PC-9 (cell line): Measurements from ENCODE around the gene MARS1. TPM values are rescaled to one million over a fixed set of nuclear protein-coding genes. Genes with fewer than 3 reads are reported as not detected.

Source experiments
- BruUV-seq: library from RNA; stranded (reverse); fragments of 400-500 nt; replicated peaks from 2 replicates; lab custom pipeline; 2021; lab: Mats Ljungman, UMichigan
- CTCF ChIA-PET: fragments of 300-600 bp; sonication (Branson Sonifier 250); formaldehyde crosslinking; loops from one replicate; lab custom pipeline; 2022; ENCODE audit warnings: antibody characterized with exemption; lab: Charles Lee
- POLR2A ChIA-PET: fragments of 300-600 bp; sonication (Branson Sonifier 250); formaldehyde crosslinking; loops from one replicate; lab custom pipeline; 2022; ENCODE audit warnings: antibody characterized with exemption; ENCODE audit not compliant: unreplicated experiment; lab: Charles Lee
- DNase-seq, 2 experiments: peaks; one replicate each; pipeline versions ENCODE4 v3.0.0 to v3.0.0-alpha.2; 2015 to 2022; ENCODE audit warnings: mixed read lengths in 1 of 2
- H2AFZ ChIP-seq: fragments of 200-600 bp; sonication (generic); 2 replicates; pipeline ENCODE4 v1.8.1; 2017; ENCODE audit warnings: antibody characterized with exemption
- H3F3A ChIP-seq: fragments of 200-600 bp; sonication (generic); 2 replicates; pipeline ENCODE4 v1.8.1; 2017; ENCODE audit warnings: antibody characterized with exemption, mild to moderate bottlenecking, low read depth; ENCODE audit not compliant: insufficient read depth
- H3K27ac ChIP-seq: fragments of 200-600 bp; sonication (generic); 2 replicates; pipeline ENCODE4 v1.6.1; 2016; ENCODE audit warnings: mixed run types
- H3K27me3 ChIP-seq: fragments of 200-600 bp; sonication (generic); 2 replicates; pipeline ENCODE4 v1.6.1; 2016; ENCODE audit warnings: low read depth, mixed run types; ENCODE audit not compliant: insufficient read depth
- H3K36me3 ChIP-seq: fragments of 200-600 bp; sonication (generic); 2 replicates; pipeline ENCODE4 v1.6.1; 2016; ENCODE audit warnings: low read depth, mixed run types
- H3K4me1 ChIP-seq: fragments of 200-600 bp; sonication (generic); replicated peaks from 2 replicates; pipeline ENCODE4 v1.6.1; 2016; ENCODE audit warnings: mixed run types; ENCODE audit not compliant: insufficient read depth
- H3K4me2 ChIP-seq: fragments of 200-600 bp; sonication (generic); 2 replicates; pipeline ENCODE4 v1.6.1; 2017; ENCODE audit warnings: mixed run types
- H3K4me3 ChIP-seq: fragments of 200-600 bp; sonication (generic); 2 replicates; pipeline ENCODE4 v1.6.1; 2016; ENCODE audit warnings: mixed run types
- H3K79me2 ChIP-seq: fragments of 200-600 bp; sonication (generic); 2 replicates; pipeline ENCODE4 v1.6.1; 2017; ENCODE audit warnings: low read depth, mixed run types
- H3K9me2 ChIP-seq: fragments of 200-600 bp; sonication (generic); 2 replicates; pipeline ENCODE4 v1.8.1; 2017; ENCODE audit warnings: mild to moderate bottlenecking; ENCODE audit not compliant: insufficient read depth
- H3K9me3 ChIP-seq: fragments of 200-600 bp; sonication (generic); 2 replicates; pipeline ENCODE4 v1.8.1; 2016; ENCODE audit warnings: low read depth; ENCODE audit not compliant: insufficient read depth
- H4K20me1 ChIP-seq: fragments of 200-600 bp; sonication (generic); 2 replicates; pipeline ENCODE4 v1.8.1; 2017; ENCODE audit not compliant: insufficient read depth
- EZH2 ChIP-seq: fragments of 200-600 bp; sonication (generic); IDR thresholded peaks from 2 replicates; pipeline ENCODE4 v1.8.0; 2017; ENCODE audit warnings: antibody characterized with exemption, low read depth
- intact Hi-C: fragments of 100-400 bp; cut with micrococcal nuclease; formaldehyde crosslinking; loops from one replicate; pipeline ENCODE4 v1.10.0; 2022; ENCODE audit not compliant: unreplicated experiment
- total RNA-seq: library from RNA; stranded (reverse); gene quantifications from 2 replicates; pipeline ENCODE4 v1.2.3, GENCODE V29; 2021
- TF ChIP-seq, protein P1 (sequence below): fragments of 200-600 bp; sonication (generic); conservative IDR thresholded peaks from 2 replicates; pipeline ENCODE4 v1.6.1; 2017; ENCODE audit warnings: mixed run types, antibody characterized with exemption, mild to moderate bottlenecking, moderate library complexity

Gene MARS1
- total RNA-seq, 1 experiment from 2014 or later, result 307 TPM

DNA sequence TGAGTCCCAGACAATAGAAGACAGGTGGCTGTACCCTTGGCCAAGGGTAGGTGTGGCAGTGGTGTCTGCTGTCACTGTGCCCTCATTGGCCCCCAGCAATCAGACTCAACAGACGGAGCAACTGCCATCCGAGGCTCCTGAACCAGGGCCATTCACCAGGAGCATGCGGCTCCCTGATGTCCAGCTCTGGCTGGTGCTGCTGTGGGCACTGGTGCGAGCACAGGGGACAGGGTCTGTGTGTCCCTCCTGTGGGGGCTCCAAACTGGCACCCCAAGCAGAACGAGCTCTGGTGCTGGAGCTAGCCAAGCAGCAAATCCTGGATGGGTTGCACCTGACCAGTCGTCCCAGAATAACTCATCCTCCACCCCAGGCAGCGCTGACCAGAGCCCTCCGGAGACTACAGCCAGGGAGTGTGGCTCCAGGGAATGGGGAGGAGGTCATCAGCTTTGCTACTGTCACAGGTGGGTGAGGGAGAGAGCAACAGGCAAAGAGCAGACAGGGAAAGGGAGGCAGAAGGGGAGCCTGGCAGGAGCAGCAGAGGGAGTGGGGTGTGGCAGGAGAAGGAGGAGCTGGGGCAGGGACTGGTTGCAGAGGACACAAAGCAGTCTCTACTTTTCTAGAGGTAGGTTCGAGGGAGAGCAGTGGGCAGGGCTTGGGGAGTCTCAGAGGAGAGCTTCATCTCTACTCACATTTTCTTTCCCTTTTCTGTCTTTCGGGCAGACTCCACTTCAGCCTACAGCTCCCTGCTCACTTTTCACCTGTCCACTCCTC is 32.3 kb upstream of the MARS1 start:
- H3K27me3 ChIP-seq, result peaks cover 6% of the 10 kb centered on the region; the same call in 1 of the 2 replicates
- H3K4me3 ChIP-seq, result no peak overlapping the region; the same call in 1 of the 2 replicates
- POLR2A ChIA-PET, result interaction anchor here (0.5 to 0.6 kb wide), 2 partner anchors 10 to 611 kb away, joined by 4 to 22 read pairs; no protein-coding TSS in a partner anchor
- H3K36me3 ChIP-seq, result no peaks in the 10 kb centered on the region
- H3K4me1 ChIP-seq, result peaks cover 43% of the 10 kb centered on the region
- intact Hi-C loops, result loop anchor here (10.0 kb wide), 1 partner anchor 449 kb away; no protein-coding TSS in a partner anchor
- no TSS peak for BruUV-seq
- H3K27ac ChIP-seq, result no peak overlapping the region
- CTCF ChIA-PET, result interaction anchor here (0.6 to 1.1 kb wide), 4 partner anchors 10 to 281 kb away, joined by 4 to 8 read pairs (median 4); no protein-coding TSS in a partner anchor
- H4K20me1 ChIP-seq, result no peaks in the 10 kb centered on the region
- no peaks in the 10 kb centered on the region for H3F3A ChIP-seq
- no peaks in the 10 kb centered on the region for H3K9me3 ChIP-seq
- TF ChIP-seq, protein P1, sequence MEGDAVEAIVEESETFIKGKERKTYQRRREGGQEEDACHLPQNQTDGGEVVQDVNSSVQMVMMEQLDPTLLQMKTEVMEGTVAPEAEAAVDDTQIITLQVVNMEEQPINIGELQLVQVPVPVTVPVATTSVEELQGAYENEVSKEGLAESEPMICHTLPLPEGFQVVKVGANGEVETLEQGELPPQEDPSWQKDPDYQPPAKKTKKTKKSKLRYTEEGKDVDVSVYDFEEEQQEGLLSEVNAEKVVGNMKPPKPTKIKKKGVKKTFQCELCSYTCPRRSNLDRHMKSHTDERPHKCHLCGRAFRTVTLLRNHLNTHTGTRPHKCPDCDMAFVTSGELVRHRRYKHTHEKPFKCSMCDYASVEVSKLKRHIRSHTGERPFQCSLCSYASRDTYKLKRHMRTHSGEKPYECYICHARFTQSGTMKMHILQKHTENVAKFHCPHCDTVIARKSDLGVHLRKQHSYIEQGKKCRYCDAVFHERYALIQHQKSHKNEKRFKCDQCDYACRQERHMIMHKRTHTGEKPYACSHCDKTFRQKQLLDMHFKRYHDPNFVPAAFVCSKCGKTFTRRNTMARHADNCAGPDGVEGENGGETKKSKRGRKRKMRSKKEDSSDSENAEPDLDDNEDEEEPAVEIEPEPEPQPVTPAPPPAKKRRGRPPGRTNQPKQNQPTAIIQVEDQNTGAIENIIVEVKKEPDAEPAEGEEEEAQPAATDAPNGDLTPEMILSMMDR, result no peak
- no peak for TF ChIP-seq EZH2
- no peaks in the 10 kb centered on the region for H3K9me2 ChIP-seq
- H2AFZ ChIP-seq, result peak overlapping the region; percentile 66; the same call in 1 of the 2 replicates
- DNase-seq, result no peak
- H3K79me2 ChIP-seq, result no peaks in the 10 kb centered on the region
- H3K4me2 ChIP-seq, result peak overlapping the region; percentile 63

DNA sequence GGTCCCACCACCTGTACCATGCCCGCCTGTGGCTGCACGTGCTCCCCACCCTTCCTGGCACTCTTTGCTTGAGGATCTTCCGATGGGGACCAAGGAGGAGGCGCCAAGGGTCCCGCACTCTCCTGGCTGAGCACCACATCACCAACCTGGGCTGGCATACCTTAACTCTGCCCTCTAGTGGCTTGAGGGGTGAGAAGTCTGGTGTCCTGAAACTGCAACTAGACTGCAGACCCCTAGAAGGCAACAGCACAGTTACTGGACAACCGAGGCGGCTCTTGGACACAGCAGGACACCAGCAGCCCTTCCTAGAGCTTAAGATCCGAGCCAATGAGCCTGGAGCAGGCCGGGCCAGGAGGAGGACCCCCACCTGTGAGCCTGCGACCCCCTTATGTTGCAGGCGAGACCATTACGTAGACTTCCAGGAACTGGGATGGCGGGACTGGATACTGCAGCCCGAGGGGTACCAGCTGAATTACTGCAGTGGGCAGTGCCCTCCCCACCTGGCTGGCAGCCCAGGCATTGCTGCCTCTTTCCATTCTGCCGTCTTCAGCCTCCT is 31.6 kb upstream of the MARS1 start:
- intact Hi-C loops, result loop anchor here (10.0 kb wide), 1 partner anchor 449 kb away; no protein-coding TSS in a partner anchor
- DNase-seq, result peak in 1 of 2 experiments; percentile 40
- Histone ChIP-seq H4K20me1 (no peaks in the 10 kb centered on the region), H3K36me3 (no peaks in the 10 kb centered on the region), H3K9me3 (no peaks in the 10 kb centered on the region), H3K9me2 (no peaks in the 10 kb centered on the region), H3K4me1 (peaks cover 48% of the 10 kb centered on the region), H3K79me2 (no peaks in the 10 kb centered on the region), H3K4me2 (peak overlapping the region; percentile 63), H3K27me3 (peaks cover 12% of the 10 kb centered on the region; the same call in 1 of the 2 replicates), H3K27ac (no peak overlapping the region), H3K4me3 (no peak overlapping the region; the same call in 1 of the 2 replicates), H3F3A (no peaks in the 10 kb centered on the region), H2AFZ (peak overlapping the region; percentile 66; the same call in 1 of the 2 replicates)
- no peak for TF ChIP-seq EZH2
- TF ChIP-seq, protein P1, result peak; percentile 69
- BruUV-seq, result no TSS peak
- CTCF ChIA-PET, result interaction anchor here (0.7 to 1.1 kb wide), 2 partner anchors 11 to 193 kb away, joined by 4 read pairs; no protein-coding TSS in a partner anchor
- POLR2A ChIA-PET, result no interaction called here

DNA sequence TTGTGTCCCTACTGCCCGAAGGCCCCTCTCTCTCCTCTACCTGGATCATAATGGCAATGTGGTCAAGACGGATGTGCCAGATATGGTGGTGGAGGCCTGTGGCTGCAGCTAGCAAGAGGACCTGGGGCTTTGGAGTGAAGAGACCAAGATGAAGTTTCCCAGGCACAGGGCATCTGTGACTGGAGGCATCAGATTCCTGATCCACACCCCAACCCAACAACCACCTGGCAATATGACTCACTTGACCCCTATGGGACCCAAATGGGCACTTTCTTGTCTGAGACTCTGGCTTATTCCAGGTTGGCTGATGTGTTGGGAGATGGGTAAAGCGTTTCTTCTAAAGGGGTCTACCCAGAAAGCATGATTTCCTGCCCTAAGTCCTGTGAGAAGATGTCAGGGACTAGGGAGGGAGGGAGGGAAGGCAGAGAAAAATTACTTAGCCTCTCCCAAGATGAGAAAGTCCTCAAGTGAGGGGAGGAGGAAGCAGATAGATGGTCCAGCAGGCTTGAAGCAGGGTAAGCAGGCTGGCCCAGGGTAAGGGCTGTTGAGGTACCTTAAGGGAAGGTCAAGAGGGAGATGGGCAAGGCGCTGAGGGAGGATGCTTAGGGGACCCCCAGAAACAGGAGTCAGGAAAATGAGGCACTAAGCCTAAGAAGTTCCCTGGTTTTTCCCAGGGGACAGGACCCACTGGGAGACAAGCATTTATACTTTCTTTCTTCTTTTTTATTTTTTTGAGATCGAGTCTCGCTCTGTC is 31.0 kb upstream of the MARS1 start:
- Histone ChIP-seq H3K79me2 (no peaks in the 10 kb centered on the region), H3K9me3 (no peaks in the 10 kb centered on the region), H3K4me1 (peaks cover 51% of the 10 kb centered on the region), H2AFZ (no peak overlapping the region), H3K27me3 (peaks cover 15% of the 10 kb centered on the region; the same call in 1 of the 2 replicates), H3K4me2 (peak overlapping the region; percentile 63; the same call in 1 of the 2 replicates), H4K20me1 (no peaks in the 10 kb centered on the region), H3K27ac (0 out of 2 replicates have a peak overlapping the region, but pooled peaks have one; percentile 70), H3K9me2 (no peaks in the 10 kb centered on the region), H3K36me3 (no peaks in the 10 kb centered on the region), H3F3A (no peaks in the 10 kb centered on the region), H3K4me3 (no peak overlapping the region)
- ChIA-PET POLR2A (no interaction called here), CTCF (interaction anchor here (0.7 kb wide), 1 partner anchor 194 kb away, joined by 4 read pairs; no protein-coding TSS in a partner anchor)
- BruUV-seq, result no TSS peak
- TF ChIP-seq, protein P1, result no peak
- TF ChIP-seq EZH2, result no peak
- DNase-seq, result no peak
- intact Hi-C loops, result loop anchor here (10.0 kb wide), 1 partner anchor 448 kb away; no protein-coding TSS in a partner anchor
